ENCODE measurements around the gene MS4A1. TPM values are rescaled to one million over a fixed set of nuclear protein-coding genes. Genes with fewer than 3 reads are reported as not detected.

The MS4A1 gene
- total RNA-seq, 3 donors from 2014 or later (not counting 1 experiment from before 2014, with no cell fraction given): 4.8 to 7.1 (median 6.7) TPM

- no peaks in the 10 kb centered on the region for H3K36me3 ChIP-seq (ENCODE audit: control insufficient read depth, insufficient read depth, low read length)
- H3K9me3 Mint-ChIP-seq: peaks cover 0 to 3% of the 10 kb centered on the region in 2 donors
- H3K36me3 Mint-ChIP-seq: peaks cover 6% of the 10 kb centered on the region
- WGBS (ENCODE audit: insufficient coverage): 94% methylated on average over 29 of the region's 29 CpGs
- H3K27me3 Mint-ChIP-seq (ENCODE audit: low read depth in 2 of 2): peaks cover 20 to 39% of the 10 kb centered on the region in 2 donors
- DNase-seq (no peak), ATAC-seq (no peak)
- H3K4me3 Mint-ChIP-seq: no peak within 1 kb of the TSS
- no peak within 1 kb of the TSS for H3K27ac Mint-ChIP-seq
- no peaks in the 10 kb centered on the region for H3K4me1 ChIP-seq (ENCODE audit: control insufficient read depth, insufficient read depth, low read length)
- no peaks in the 10 kb centered on the region for H3K9me3 ChIP-seq (ENCODE audit: control insufficient read depth, insufficient read depth, low read length)
- intact Hi-C loops (cut with micrococcal nuclease): no loop called here
- peaks cover 4% of the 10 kb centered on the region for H3K27me3 ChIP-seq (ENCODE audit: control insufficient read depth, insufficient read depth, low read length)
- no peak for TF ChIP-seq CTCF (IDR thresholded peaks at IDR 0.05)
- peaks cover 0 to 4% of the 10 kb centered on the region in 2 donors for H3K4me1 Mint-ChIP-seq
- no peak within 1 kb of the TSS for H3K27ac ChIP-seq (ENCODE audit: low read length)
- no peak within 1 kb of the TSS for H3K4me3 ChIP-seq (ENCODE audit: low read length)
Observed at GRCh38 chr11:60515144-60515855, 59.7 kb downstream of the MS4A1 start, which contains the start of gene MS4A13. MS4A13 (plus strand) TSS chr11:60515392; CDS start chr11:60518084, 2,692 bp downstream.

Other genes with a start within 250 kb of the MS4A1 start
- 10 to 100 TPM in 1 of 3 donors, 1 to 10 TPM in 1, under 1 TPM in 1; 0.92 to 23.2 (median 1.8) TPM for gene MS4A4E, start 212.7 kb upstream of the MS4A1 start, total RNA-seq
- 1 to 10 TPM in 2 of 3 donors, under 1 TPM in 1; 0.71 to 1.6 (median 1.2) TPM for gene MS4A4A, start 175.2 kb upstream of the MS4A1 start, total RNA-seq
- gene MS4A6E, start 128.6 kb upstream of the MS4A1 start, total RNA-seq: not detected
- 10 to 100 TPM in 1 of 3 donors, 1 to 10 TPM in 2; 4.8 to 44.3 (median 8.0) TPM for gene MS4A7, start 77.3 kb upstream of the MS4A1 start, total RNA-seq
- gene MS4A14, start 59.4 kb upstream of the MS4A1 start, total RNA-seq: under 1 TPM; 0.34 to 0.80 (median 0.78) TPM
- not detected for gene MS4A5, start 26.3 kb upstream of the MS4A1 start, total RNA-seq
- gene MS4A12, start 36.9 kb downstream of the MS4A1 start, total RNA-seq: not detected
- gene MS4A13, start 59.5 kb downstream of the MS4A1 start, total RNA-seq: not detected
- not detected for gene MS4A8, start 243.8 kb downstream of the MS4A1 start, total RNA-seq